RPMI7951 (cell line): Measurements from ENCODE around the gene GIMAP7. TPM values are rescaled to one million over a fixed set of nuclear protein-coding genes. Genes with fewer than 3 reads are reported as not detected.
"Not testable (repeated sequence)": the region's sequence is repeated elsewhere in the genome, so short reads cannot be mapped to it uniquely, and the experiment has no call there.

Source experiments
- DNase-seq: peaks from one replicate; pipeline ENCODE4 v3.0.0-alpha.2; 2012; ENCODE audit warnings: low read depth
- total RNA-seq: library from RNA; depleted of rRNA; stranded (reverse); fragments of >200 nt; shearing (Covaris generic); gene quantifications from 2 replicates; pipeline ENCODE4 v1.2.3, GENCODE V29; 2014; rRNA removed

GIMAP7 gene
- total RNA-seq = not detected in 2 replicates

- no peak for DNase-seq
Observed at GRCh38 chr7:150514748-150515222, at the start of gene GIMAP7. Gene GIMAP7 (plus strand): TSS chr7:150514872. CDS start chr7:150519975, 5,103 bp downstream.

- no peak for DNase-seq
Observed at GRCh38 chr7:150464962-150465361, 49.7 kb upstream of the GIMAP7 start.

GRCh38 chr7:150465414-150465813, 49.3 kb upstream of the GIMAP7 start:
- no peak for DNase-seq

- peak; percentile 15 for DNase-seq
Observed at GRCh38 chr7:150466477-150466876, 48.2 kb upstream of the GIMAP7 start.

- no peak for DNase-seq
Observed at GRCh38 chr7:150468241-150468640, 46.4 kb upstream of the GIMAP7 start.

- DNase-seq = no peak
Observed at GRCh38 chr7:150471886-150472285, 42.8 kb upstream of the GIMAP7 start.

GRCh38 chr7:150473902-150474301, 40.8 kb upstream of the GIMAP7 start:
- no peak for DNase-seq

GRCh38 chr7:150476285-150476684, 38.4 kb upstream of the GIMAP7 start:
- DNase-seq = no peak

GRCh38 chr7:150476819-150477631, 37.6 kb upstream of the GIMAP7 start:
- DNase-seq = no peak

GRCh38 chr7:150479023-150479716, 35.5 kb upstream of the GIMAP7 start:
- DNase-seq = no peak

- DNase-seq = no peak
Observed at GRCh38 chr7:150481186-150481920, 33.3 kb upstream of the GIMAP7 start.

GRCh38 chr7:150481922-150482321, 32.8 kb upstream of the GIMAP7 start:
- DNase-seq = no peak

- DNase-seq = not testable (repeated sequence)
Observed at GRCh38 chr7:150483514-150483913, 31.2 kb upstream of the GIMAP7 start.

- not testable (repeated sequence) for DNase-seq
Observed at GRCh38 chr7:150484071-150484470, 30.6 kb upstream of the GIMAP7 start.

GRCh38 chr7:150487625-150488024, 27.0 kb upstream of the GIMAP7 start:
- DNase-seq = no peak

GRCh38 chr7:150489782-150490181, 24.9 kb upstream of the GIMAP7 start:
- DNase-seq = no peak

- not testable (repeated sequence) for DNase-seq
Observed at GRCh38 chr7:150493442-150493841, 21.2 kb upstream of the GIMAP7 start.

- no peak for DNase-seq
Observed at GRCh38 chr7:150502519-150502918, 12.2 kb upstream of the GIMAP7 start.

- DNase-seq = no peak
Observed at GRCh38 chr7:150503155-150503554, 11.5 kb upstream of the GIMAP7 start.

- no peak for DNase-seq
Observed at GRCh38 chr7:150503581-150503980, 11.1 kb upstream of the GIMAP7 start.

GRCh38 chr7:150507947-150508602, 6.6 kb upstream of the GIMAP7 start:
- DNase-seq = no peak

GRCh38 chr7:150511048-150511447, 3.6 kb upstream of the GIMAP7 start:
- no peak for DNase-seq
